OCI-M2 (cell line): ENCODE measurements around the gene DCC.
A peak's percentile ranks its signal among the peaks of the same experiment; 100 is the strongest.

ENCODE experiments used
- DNase-seq: peaks from one replicate; lab custom pipeline; 2025; ENCODE audit not compliant: unreplicated experiment; lab: John Stamatoyannopoulos, UW

The DCC gene

DNA sequence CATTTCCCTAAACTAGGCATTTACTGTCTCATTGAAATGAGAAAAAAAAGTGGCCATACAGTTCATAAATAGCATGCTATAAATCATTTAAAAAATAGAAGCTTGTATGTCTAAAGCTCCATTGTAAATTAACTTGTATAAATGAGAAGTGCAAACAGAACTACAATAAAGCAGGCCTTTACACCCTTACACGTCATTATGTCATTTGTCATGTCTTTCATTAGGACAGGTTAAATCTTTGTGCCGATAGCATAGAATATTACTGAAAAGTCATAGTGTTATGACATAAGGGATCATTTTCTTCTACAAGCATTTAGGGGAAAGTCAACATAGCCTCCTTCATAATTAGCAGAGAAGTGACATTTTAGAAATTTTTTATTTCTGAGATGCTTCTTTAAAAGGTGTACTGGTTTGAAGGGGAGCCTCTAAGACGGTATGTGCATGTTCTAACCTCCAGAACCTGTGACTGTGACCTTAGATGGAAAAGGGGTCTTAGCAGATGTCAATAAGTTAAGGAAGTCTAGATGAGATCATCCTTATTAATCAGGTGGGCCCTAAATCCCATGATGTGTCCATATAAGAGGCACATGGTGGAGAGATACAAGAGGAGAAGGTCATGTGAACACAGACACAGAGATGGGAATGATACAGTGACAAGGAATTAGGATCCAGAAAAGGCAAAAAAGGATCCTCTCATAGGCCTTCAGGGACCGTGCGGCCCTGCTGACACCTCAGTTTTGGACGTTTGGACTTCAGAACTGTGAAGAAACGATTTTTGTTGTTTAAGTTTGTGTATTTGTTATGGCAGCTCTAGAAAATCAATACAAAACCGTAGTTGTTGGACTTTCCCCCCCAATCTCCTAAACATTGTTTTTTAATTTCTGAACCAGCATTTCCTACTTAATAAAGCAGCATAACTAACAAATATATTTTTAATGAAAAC lies 1020.8 kb downstream of the DCC start:
- DNase-seq, result no peak

DNA sequence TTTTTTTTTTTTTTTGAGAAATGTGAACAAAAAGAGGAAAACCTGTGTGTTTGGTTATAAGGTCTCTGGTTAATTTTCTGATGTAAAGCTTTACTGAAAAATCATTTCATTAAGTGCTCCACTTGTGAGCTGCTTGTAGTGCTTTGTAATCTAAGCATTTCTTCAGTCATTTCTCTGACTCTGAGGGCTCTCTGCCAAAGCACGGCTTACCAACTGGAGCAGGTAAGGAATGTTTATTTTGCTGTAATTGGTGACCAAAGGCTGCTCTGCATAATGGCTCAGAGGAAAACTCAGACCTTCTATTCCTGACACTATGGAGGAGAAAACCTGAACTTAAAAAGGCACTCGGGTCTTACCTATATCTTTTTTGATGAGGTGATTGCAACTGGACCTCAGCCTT lies 1035.6 kb downstream of the DCC start:
- no peak for DNase-seq

DNA sequence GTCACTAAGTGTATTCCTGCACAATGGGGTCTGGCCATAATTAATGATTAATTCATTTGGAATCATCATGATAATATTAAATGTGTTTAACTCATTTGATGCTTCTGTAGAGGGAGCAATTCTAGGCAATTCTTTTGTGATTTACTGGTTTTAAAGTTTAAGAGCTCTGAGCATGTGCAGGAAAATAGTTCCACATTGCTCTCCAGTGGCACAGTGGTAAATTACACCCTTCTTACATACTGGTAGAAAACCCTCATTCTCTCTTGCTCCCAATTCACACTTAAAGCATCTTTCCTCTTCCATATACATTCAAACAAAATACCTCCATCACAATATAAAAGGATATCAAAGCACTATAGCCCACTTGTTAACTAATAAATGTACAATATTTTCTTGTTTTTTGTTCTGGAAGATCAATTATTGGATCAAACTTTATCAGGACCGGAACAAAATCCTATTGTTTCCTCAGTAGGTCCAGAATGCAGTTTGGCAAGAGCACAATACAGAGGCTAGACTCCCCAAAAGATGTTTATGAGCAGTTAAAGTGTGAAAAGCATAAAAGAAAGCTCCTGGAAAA lies 1040.2 kb downstream of the DCC start:
- DNase-seq, result peak; percentile 15

DNA sequence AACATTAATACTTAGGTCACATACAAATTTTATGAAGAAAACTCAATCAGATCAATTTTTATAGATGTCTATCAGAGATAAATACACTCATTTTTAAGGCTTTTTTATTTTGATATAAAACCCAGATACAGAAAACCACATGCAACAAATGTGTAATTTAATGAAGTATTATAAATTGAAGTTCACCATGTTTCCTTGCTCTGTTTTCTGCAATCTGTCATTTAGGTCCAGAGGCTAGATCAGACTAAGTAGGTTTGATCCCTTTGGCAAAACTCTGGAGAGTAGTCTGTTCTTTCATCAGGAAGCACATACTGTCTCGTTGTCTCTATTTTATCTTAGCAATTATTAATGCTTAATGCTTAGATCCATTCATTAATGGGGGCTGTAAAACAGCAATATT lies 1042.9 kb downstream of the DCC start:
- no peak for DNase-seq

DNA sequence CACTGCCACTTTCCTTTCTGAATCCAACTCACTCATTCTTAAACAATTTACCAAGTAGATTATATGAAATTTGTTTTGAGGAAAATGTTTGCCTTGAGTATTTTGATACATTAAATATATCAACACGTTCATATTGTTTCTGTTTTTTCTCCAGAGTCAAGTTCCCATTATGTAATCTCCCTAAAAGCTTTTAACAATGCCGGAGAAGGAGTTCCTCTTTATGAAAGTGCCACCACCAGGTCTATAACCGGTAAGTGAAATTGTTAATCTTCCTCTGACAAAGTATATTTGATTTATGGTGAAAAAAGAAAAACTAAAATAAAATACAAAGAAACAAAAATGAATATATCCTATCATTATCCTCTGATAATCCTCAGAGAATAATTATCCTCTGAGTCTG lies 1045.9 kb downstream of the DCC start:
- DNase-seq, result no peak

DNA sequence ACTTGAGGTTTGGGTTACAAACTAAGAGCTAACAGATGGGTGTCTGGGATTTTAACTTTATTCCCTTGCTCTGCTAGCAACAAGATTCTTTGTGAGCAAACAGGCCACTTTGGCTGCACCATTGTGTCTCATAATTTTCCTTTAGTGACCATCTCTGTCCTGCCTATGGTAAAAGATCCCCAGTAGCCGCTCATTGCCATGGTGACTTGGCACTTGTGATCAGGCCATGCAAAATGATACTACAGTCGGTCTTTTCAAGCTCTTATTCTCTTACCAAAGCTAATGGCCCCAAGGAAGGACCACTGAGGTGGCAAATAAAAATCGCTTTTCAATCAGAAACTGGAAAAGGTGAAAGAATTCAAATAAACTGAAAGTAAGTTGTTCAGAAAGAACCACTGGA lies 1047.6 kb downstream of the DCC start:
- no peak for DNase-seq

DNA sequence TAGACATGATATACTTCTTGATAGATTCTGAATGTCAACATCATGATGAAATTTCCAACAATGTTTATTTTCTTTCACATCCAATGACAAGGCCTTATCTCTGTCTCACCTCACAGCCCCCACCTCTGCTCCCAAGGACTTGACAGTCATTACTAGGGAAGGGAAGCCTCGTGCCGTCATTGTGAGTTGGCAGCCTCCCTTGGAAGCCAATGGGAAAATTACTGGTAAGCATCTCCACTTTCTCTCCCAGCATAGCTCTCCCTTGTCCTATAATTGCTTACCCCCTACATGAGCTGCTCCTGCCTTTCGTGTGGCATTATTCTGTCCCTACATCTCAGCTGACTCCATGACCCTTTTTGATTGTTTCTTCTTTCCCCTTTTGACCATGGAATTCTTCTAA lies 1062.7 kb downstream of the DCC start:
- no peak for DNase-seq

DNA sequence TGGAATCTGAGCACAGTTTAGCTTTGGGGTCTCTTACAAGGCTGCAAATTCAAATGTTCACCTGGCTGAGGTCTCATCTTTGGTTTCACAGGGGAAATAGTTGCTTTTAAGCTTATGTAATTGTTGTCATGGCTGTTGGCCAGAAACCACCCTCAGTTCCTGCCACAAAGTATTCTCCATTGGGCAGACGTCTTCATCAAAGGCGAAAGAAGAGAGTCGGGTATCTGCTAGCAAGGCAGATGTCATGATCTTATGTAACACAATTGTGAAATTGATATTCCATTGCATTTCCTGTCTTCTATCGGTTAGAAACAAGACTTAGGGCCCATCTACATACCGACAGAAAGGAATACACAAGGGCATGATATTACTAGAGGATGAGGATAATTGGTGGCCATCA lies 1068.3 kb downstream of the DCC start:
- no peak for DNase-seq

DNA sequence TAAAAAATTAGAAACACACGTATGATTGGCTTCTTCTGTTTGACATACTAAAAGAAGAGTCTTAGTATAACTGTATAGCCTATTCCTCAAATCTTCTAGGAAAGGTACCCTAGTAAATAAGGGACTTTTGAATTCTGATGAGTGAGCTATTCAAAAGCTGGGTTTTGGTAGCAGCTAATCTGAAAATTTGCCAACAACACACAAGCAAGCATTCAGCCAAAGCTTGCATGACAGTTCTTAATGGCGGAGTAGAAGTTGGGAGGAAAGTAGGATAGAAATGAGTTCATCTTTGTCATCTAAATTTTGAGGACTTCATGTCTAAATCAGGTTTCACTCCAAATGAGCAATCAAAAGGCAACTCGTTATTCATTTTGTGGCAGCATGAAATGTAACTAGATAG lies 1071.5 kb downstream of the DCC start:
- DNase-seq, result no peak

DNA sequence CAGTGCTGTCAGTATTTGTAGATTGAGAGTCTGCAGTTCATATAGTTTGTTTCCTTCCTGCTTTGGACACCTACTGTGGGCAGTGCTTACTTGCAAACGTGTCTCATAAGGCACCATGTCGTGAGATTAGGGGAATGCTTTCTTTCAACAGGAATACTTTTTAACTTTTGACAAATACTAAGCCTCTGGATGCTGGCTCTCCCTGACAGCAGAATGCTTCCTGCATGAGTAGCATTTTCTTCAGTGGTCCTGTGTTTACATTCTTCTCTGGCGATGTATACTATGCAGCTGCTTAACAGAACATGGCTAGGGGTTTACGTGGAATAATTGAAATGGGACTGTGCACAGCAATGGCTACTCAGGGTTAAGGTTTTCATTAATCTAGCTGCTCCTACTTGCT lies 1077.0 kb downstream of the DCC start:
- no peak for DNase-seq

DNA sequence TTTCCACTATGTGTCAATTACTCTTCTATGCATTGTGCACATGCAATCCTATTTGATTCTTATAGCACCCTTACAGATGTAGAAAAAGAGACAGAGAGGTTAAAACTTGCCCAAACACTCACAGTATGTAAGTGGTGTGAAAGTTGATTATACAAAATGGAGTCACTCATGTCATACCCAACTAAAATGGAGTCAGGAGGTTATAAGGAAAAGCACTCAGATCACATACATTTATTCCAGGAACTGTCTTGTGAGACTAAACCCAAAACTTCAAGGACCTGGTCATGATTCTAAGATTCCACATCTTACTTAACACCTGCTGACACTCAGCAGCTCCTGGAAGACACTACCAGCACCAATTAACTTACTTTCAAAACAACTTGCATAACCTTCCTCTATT lies 1081.9 kb downstream of the DCC start:
- no peak for DNase-seq

DNA sequence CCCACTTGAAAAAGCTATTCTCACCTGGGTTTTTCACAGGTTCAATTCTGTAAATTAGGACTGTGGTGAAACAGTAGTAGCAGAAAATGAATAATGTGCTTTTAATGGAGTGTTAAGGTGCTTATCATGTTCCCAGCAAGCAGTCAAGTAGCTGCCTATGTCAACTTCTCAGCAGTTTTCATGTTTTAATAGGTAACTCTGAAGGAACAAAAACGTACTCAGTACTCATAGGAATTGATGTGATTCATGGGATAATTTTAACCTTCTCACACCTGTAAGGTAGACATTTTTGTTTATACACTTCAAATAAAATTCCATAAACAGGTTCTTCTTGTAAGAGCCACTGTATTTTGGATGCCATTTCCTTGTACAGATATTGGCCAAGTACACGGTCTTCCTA lies 1082.9 kb downstream of the DCC start:
- DNase-seq, result no peak

DNA sequence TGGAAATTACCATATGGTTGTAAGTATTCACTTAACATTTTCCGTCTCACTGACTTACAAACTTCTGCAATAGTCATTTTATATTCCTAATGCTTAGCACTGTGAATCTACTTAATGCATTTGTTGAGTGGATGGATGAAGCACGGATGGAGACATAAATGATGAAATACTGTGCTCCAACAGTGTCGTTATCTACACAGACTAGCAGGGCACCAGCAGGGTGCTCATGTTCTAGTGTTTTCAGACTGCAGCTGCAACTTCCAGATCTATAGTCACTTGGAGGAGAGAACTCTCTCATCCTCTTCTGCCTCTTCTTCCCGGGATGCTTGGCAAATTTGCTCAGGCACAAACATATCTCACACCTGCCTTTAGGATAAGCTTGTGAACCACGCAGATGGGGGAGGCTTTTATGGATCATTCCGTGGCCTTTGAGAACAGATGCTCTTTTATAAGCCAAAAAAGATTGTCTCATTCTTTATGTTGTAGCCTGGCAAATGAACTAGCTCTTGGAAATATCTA lies 1086.7 kb downstream of the DCC start:
- DNase-seq, result no peak

DNA sequence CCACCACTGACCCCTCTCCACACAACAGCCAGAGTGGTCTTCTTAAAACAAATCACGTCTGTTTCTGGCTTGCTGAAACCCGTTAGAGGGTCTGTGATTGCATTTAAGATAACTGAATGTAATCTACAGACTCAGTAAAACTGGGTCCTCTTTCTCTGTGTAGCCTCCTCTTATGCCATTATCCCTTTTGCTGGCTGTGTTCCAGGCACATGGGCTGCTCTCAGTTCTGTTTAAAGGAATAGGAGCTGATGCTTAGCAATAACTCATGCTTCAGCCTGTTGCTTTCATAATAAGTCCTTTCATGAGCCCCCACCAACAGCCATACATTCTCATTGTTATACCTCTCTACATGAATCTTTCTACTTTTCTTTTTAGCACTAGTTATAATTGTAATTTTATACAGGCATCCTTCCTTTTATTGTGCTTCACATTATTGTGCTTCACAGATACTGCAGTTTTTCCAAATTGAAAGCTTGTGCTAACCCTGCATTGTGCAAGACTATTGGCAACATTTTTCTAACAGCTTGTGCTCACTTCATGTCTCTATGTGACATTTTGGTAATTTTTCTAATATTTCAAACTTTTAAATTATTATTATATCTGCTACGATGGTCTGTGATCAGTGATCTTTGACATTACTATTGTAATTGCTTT lies 1101.9 kb downstream of the DCC start:
- DNase-seq, result no peak

DNA sequence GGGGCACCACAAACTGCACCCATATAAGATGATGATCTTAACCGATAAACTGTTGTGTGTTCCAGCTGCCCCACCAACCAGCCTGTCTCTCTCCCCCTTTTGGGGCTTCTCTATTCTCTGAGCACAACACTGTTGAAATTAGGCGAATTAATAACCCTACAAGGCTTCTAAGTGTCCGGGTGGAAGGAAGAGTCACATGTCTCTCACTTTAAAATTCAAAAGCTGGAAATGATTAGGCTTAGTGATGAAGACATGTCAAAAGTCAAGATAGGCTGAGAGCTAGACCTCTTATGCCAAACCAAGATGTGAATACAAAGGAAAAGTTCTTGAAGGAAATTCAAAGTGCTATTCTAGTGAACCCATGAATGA lies 1102.4 kb downstream of the DCC start:
- DNase-seq, result no peak

DNA sequence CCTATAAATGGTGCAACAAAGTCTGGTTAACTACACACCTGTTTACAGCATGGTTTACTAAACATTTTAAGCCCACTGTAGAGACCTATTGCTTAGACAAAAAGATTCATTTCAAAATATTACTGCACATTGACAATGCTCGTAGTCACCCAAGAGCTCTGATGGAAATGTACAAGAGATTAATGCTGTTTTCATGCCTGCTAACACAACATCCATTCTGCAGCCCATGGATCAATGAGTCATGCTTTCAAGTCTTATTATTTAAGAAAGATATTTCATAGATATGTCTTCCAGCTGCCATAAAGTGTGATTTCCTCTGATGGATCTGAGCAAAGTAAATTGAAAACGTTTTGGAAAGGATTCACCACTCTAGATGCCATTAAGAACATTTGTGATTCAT lies 1103.3 kb downstream of the DCC start:
- DNase-seq, result no peak

DNA sequence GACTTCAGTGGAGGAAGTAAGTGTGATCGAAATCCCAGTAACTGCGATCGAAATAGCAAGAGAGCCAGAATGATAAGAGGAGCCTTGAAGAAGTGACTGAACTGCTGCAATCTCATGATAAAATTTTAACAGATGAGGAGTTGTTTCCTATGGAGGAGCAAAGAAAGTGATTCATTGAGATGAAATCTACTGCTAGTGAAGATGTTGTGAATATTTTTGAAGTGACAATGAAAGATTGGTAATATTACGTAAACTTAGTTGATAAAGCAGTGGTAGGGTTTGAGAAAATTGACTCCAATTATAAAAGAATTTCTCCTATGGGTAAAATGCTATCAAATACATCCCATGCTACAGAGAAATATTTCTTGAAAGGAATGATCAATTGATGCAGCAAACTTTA lies 1103.8 kb downstream of the DCC start:
- no peak for DNase-seq

DNA sequence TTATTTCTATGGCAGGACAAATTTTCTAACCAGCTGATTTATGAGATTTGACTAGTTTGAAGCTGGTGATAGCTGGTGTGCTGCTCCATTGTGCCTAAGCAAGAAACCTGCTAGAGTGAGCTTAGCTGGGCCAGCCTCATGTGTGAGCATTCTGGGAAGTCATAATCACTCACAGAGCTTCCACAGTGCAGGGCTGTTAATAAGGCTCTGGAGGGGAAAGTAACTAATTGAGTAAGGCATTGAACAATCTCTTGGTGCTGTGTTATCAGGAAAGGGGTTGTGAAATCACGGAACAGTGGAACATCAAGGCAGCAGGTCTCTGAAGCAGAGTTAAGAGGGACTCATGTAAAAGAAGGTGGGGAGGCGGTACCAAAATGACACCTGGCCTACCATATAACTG lies 1111.9 kb downstream of the DCC start:
- DNase-seq, result no peak

DNA sequence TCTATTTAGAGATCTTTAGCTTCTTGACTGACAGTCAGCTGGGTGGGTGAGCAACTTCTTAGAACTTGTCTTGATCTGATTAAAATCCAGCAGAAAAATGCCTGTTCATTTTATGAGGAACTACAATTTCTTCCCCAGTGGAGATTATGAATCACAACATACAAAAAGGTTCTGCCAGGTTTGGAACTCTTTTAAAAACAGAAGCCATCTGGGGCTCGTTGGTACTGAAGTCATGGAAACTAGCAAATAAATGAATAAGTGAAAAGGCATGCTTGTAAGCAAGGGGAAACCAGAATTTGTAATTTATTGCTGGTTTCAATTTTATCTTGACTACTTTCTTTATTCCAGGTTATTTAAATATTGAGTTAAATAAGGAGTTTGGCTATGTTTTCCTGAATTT lies 1117.1 kb downstream of the DCC start:
- DNase-seq, result no peak

DNA sequence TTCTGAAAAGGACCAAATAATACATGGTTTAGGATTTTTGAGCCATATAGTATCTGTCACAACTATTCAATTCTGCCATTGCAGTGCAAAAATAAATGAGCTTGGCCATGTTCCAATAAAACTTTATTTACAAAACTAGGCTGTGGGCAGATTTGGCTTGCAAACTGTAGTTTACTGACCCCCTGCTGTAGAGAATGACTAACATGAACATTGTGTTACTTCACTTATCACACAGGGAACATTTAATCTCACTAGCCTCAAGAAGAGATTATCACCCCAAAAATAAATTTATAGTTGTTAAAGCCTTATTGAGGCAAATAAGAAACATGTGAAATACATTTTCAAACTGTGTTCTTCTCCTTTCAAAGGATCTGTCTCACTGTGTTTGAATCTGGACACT lies 1118.3 kb downstream of the DCC start:
- no peak for DNase-seq

DNA sequence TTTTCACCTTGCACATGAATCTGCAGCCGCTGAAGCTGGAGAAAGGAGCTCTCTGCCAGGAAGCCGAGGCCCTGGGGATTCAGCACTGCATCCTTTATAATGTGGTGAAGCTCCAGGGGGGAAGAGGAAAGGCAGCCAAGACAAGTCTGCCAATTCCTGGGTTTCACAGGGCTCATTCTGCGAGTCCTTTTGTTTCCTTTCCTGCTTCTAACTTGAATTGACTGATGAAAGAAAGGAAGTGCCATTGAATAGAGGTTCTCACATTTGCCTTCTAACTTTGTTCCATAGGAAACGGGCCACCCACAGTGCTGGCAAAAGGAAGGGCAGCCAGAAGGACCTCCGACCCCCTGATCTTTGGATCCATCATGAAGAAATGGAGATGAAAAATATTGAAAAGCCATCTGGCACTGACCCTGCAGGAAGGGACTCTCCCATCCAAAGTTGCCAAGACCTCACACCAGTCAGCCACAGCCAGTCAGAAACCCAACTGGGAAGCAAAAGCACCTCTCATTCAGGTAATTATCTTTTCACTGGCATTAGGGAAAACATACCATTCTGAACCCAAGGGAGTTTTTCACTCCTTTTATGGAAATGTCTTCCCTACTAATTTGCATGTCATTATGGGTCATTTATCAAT lies 1119.1 kb downstream of the DCC start:
- no peak for DNase-seq

DNA sequence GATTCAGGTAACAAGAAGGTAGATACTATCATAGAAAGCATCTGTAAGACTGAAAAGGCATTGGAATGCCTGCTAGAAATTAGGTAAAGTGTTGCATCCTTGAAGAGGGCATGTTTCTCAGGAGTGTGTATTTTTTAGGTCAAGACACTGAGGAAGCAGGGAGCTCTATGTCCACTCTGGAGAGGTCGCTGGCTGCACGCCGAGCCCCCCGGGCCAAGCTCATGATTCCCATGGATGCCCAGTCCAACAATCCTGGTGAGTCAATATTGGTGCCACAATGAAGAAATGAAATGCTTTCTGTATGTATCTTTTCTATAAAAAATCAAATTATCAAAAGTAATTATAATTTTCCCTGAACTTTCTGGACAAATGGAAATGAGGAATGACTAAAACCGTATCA lies 1127.8 kb downstream of the DCC start:
- no peak for DNase-seq
